Heart left ventricle (tissue), 13 donors: ENCODE data around the gene AJUBA.

Experiments used
- POLR2A ChIP-seq, 2 donors: fragments of 450-650 bp; IDR thresholded peaks; one replicate each; pipeline ENCODE4 v1.6.1; 2017; ENCODE audit warnings: antibody characterized with exemption in 2 of 2, mild to moderate bottlenecking in 2 of 2, moderate library complexity in 2 of 2
- TF ChIP-seq, protein P1 (sequence below), 12 donors: fragments of 200-600 bp; sonication (generic) in 4 of 12; IDR thresholded peaks; one replicate each; pipeline versions ENCODE4 v1.5.0 to v1.8.0; 2018 to 2022; ENCODE audit warnings: antibody characterized with exemption in 12 of 12, mild to moderate bottlenecking in 5 of 12
- donor health status: ischemic (EF 13 %, LVEDD 7.1; RV severe dilation, severe dysfunction).
- donor health status: DM: no; HTN: yes; CAD: no.
- donor health status: DM: no; HTN: no; CAD: no.
- donor health status: ischemic (EF 25% LVEDD 6.9; RV normal size, moderate dysfunction).
- donor health status: ischemic (EF 25% LVEDD 5.7; RV mildly dilated, moderate dysfunction).
- donor health status: ischemic (EF 35%, LVEDD 5.7; RV mildly dilated, moderate dysfunction).
- donor health status: nonischemic (EF 11% LVEDD 7.7; RV severe dilation, severe dysfunction).
- donor health status: DM: yes; HTN: yes; CAD: no.
- donor health status: PGD.
- donor health status: ischemic (EF 29% LVEDD 5.4; RV normal size, mild dysfunction).
- donor health status: nonischemic (EF 23%, LVEDD 6.1; RV moderate dilation, normal function).

DNA sequence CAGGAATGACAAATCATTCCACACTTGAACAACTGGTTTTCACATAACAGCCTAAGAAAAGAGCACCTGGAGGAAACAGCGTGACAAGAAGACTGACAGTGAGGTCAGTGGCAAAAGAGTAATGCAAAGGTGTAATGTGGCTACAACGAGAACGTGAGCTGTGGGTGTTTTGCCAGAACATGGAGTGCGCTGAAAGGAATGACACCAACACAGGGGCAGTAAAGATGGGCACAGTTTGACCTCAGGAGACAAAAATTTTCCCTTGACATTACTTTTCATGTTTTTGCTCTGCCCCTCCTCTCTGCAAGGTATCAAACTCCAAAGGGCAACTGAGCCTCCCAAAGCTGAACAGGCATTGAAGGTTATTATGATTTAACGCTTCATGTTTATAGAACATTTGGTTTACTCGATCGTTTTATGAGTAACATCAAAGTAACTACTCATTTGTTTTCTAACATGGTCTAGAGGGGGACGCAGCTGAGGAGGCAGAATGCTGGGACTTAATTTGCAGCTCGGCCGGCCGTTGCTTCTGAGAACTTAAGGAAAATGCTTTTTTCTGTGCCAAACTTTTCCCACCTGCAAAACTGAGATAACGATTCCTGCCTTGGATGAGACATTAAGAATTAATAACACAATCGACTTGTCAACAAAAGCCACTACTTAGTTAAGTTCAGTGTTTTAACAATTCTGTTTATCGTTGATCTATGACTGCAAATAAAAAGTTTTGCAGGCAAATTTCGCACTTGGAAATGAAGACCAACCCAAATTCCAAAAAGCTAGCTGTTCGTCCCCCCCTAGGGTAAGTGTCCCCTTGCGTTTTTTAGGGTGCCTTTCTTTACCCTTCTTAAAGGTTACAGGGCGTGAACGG is 26.4 kb downstream of the AJUBA start:
- TF ChIP-seq, protein P1, sequence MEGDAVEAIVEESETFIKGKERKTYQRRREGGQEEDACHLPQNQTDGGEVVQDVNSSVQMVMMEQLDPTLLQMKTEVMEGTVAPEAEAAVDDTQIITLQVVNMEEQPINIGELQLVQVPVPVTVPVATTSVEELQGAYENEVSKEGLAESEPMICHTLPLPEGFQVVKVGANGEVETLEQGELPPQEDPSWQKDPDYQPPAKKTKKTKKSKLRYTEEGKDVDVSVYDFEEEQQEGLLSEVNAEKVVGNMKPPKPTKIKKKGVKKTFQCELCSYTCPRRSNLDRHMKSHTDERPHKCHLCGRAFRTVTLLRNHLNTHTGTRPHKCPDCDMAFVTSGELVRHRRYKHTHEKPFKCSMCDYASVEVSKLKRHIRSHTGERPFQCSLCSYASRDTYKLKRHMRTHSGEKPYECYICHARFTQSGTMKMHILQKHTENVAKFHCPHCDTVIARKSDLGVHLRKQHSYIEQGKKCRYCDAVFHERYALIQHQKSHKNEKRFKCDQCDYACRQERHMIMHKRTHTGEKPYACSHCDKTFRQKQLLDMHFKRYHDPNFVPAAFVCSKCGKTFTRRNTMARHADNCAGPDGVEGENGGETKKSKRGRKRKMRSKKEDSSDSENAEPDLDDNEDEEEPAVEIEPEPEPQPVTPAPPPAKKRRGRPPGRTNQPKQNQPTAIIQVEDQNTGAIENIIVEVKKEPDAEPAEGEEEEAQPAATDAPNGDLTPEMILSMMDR (IDR thresholded peaks at IDR 0.05) = no peak
- TF ChIP-seq POLR2A (IDR thresholded peaks at IDR 0.05) = no peak
